Activated gamma-delta T cell treated with anti-CD3 and anti-CD28 coated beads, Interleukin-2, amount 50 U/mL, for 16 hours (primary cell): Measurements from ENCODE around the gene NCEH1.
A peak's percentile ranks its signal among the peaks of the same experiment; 100 is the strongest.
"Not testable (repeated sequence)": the region's sequence is repeated elsewhere in the genome, so short reads cannot be mapped to it uniquely, and the experiment has no call there.

Experiments
- DNase-seq: peaks from one replicate; pipeline ENCODE4 v3.0.0-alpha.2; 2020; ENCODE audit warnings: low read depth

Gene NCEH1

DNA sequence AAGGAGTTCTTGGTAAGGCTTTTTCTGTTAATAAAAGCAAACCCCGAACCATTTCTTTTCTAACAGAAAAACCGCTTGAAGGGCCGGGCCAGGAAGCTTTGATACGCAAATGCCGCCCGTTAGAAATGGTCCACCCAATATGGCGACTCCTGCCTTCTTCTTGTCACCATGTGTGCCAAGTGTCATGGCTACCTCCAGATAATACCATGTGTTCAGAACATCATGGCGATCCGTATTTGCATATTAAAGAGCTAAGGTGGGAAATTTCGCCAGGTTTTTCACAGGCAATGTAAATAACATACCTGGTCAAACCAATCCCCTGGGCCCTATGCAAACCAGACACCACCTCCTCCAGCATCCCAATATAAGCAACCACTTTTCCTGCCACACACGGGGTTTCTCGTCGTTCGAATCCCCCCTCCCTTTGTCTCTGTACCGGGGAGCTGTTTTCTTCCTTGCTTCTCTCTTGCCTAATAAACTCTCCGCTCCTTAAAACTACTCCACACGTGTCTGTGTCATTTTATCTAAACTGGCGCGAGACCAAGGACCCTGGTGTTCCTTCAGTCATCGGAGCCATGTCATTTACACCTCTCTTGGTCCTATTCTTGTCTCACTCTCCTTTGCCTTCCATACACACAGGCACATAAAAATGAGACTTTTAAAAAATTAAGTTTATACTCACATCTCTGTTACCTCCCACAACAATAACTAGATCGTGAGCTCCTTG lies 34.5 kb downstream of the NCEH1 start:
- DNase-seq: no peak

DNA sequence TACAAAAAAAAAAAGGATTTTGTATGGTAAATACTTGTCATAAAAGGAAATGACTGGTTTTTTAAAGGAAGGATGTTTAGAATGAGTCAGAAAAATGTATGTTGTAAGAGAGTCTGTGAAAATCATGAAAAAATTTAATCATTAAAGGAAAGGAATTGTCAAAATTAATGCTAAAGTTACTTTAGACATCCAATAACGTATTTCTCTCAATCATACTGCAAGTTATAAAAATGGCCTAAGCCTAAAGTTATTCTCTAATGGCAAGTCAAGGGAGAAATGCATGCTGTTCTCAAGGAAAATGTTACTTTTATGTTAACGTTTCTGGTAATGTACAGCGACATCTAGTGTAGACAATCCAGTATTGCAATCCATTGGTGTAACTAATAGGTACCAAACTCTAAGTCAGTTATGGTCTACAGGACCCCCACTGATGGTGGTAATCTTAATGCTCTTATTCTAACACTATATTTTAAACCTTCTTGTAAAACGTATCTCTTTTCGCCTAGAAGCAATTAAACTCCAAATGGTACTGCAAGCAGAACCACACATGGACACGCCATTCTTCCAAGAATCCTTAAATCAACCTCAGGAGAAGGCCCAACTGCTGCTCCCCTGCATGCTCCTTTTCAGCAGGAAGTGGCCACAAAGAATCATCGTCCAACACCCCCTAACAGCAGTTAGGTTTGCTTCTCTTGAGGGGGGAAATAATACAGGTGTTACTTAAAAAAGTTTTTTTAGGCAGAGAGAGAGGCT lies 35.2 kb downstream of the NCEH1 start:
- DNase-seq: no peak

DNA sequence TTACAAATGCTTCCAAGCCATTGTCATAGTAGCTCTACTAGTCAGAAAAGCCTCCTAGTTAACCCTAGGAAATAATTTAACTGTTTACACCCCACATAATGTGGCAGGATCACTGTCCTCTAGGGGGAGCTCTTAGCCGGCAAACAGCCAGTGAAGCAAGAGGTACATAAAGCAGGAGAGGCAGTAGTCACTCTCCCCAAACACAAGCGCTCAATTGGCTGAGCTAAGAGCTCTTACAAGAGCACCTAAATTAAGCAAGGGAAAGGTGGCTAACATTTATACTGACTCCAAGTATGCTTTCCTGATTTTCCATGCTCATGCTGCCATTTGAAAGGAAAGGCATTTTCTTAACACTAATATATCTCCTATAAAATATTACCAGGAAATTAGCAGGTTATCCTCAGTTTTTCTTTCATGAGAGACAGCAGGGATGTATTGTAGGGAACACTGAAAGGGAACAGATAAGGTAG lies 37.6 kb downstream of the NCEH1 start:
- peak; percentile 13 for DNase-seq

DNA sequence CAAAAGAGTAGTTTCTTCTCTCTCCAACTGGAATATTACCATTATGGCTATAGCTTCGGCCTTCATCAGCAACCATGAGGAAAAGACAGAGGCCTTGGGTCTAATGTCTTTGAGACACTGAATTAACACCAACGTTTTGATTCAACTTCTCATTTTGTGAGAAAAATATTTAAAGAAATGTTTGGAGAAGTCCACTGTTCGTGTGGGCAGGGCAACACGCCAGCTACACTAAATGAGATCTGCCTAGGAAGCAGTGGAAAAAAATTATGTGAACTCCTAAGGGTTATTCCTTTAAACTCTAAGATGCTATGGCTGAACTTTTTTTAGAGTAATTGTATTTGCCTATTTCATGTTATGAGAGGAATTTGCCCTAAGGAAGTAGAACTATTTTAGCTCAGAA lies 41.8 kb downstream of the NCEH1 start:
- no peak for DNase-seq

- DNase-seq: peak; percentile 68
Observed at GRCh38 chr3:172666873-172667694, 43.8 kb downstream of the NCEH1 start.

DNA sequence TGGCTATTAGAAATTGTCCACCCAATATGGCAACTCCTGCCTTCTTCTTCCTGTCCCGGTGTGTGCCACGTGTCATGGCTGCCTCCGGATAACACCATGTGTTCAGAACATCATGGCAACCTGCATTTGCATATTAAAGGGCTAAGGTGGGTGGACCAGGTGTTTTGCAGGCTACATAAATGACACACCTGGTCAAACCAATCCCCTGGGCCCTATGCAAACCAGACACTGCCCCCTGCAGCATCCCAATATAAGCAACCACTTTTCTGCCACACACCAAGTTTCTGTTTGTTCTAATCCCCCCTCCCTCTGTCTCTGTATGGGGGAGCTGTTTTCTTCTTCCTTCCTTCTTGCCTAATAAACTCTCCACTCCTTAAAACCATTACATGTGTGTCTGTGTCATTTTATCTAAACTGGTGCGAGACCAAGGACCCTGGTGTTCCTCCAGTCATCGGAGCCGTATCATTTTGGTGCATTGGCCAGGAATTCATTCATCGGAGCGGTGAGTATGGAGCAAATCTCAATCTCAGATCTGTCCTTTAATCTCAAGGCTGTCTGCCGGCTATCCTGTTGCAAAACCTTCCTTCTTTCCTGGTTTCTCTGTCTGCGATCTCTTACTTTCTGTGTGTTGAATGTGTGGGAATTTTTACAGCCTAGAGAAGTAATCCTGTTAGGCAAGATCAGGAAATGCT lies 44.5 kb downstream of the NCEH1 start:
- DNase-seq: no peak

- DNase-seq: not testable (repeated sequence)
Observed at GRCh38 chr3:172665510-172665909, 45.4 kb downstream of the NCEH1 start.

GRCh38 chr3:172660421-172660820 lies 50.4 kb downstream of the NCEH1 start:
- DNase-seq: not testable (repeated sequence)

GRCh38 chr3:172659246-172660002 lies 51.4 kb downstream of the NCEH1 start:
- no peak for DNase-seq

DNA sequence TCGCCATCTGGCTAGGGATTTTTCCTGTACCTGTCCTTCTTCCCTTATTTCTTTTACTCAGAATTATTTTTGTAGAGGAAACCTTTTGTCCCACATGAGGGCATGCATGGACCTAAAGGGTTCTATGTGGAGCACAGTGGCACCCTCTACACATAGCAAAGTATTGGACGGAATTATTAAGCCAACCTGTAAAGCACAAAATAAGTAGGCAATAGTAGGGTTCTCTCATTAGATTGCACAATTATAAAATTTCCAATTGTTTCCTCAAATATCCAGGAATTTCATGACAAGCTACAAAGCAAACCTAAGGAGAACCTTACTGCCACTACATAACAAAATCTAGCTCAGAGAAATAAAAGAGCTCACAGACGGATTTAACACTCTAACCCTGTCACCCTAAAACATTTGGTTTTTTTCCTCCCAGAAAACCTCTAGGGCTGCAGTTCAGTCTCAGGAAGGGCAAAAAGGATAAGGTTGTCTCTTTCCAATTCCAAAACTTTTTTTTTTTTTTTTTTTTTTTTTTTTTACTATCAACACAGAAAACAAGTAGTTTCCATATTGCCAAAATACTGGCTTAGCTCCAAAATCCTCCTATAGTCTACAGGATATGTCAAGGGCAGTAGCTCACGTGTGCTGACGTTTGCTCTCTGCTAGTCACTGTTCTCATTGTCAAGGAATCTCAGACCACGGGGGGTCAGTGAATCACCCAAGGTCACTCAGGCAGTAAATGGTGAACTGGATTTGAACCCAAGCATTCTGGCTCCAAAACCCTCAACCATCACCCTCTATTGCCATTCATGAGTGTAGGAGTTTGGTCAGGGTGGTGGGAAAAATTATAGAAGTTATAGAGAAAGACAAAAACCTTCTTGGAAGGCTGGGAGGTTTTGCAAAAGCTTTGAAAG lies 52.3 kb downstream of the NCEH1 start:
- DNase-seq: no peak

DNA sequence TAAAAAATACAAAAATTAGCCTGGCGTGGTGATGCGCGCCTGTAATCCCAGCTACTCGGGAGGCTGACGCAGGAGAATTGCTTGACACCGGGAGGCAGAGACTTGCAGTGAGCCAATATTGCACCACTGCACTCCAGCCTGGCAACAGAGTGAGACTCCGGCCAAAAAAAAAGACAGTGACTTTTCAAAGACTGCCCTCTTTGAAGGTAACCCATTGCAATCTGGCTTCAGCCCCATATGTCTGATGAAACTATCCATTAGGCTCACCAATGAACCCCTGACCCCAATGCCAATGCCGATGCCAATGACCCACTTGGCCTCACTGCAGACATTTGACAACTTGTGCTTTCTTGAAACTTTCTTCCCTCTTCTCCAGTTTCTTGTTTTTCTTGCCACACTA lies 54.3 kb downstream of the NCEH1 start:
- DNase-seq: no peak

DNA sequence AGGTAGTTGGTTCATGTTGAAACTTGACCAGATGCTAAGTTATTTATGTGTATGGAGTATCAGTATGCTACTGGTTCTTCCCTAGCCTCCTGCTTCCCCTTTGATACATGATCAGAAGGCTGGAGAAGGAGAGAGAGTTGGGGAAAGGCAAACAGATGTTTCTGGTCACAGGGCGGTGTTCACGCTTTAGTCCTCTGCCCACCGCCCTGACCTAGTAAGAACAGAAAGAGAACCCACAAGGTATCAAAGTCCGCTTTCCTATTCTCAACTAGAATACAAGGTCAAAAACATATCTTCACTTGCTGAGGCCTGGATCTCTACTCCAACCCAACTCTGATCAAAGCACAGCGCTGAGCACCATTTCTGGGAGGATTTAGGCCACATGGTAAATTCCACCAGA lies 55.5 kb downstream of the NCEH1 start:
- no peak for DNase-seq

- no peak for DNase-seq
Observed at GRCh38 chr3:172654470-172654869, 56.4 kb downstream of the NCEH1 start.

GRCh38 chr3:172653004-172653572 lies 57.8 kb downstream of the NCEH1 start:
- DNase-seq: no peak

DNA sequence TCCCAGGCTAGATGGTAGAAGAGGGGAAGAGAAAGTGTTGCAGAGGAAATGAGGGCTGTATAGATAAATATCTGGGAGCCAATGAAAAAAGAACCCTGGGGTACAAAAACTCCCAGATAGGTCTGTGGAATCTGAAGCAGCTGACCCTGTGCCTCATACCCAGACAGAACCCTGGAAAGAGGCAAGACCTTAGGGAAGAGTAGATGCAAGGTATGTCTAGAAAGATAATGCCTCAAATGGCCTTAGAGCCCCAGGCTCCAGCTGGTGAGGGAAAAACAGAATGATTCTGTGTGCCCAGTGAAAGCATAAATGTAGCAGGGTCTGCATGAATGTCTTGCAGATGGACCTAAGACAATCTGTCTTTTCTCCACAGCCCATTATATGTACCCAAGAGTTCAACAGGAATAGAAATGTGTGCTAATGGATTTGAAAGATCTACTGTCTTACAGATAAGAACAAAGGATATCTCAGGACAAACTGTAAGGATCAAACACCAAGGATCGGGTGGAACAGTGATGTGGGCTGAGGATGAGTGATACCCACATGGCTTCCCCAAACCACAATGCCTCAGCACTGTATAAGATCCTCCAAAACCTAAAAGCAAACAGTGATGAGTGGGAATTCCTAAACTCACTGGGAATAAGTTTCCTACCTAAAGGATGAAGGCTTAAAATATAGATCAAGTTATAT lies 58.8 kb downstream of the NCEH1 start:
- DNase-seq: no peak

- no peak for DNase-seq
Observed at GRCh38 chr3:172649987-172650386, 60.9 kb downstream of the NCEH1 start.

DNA sequence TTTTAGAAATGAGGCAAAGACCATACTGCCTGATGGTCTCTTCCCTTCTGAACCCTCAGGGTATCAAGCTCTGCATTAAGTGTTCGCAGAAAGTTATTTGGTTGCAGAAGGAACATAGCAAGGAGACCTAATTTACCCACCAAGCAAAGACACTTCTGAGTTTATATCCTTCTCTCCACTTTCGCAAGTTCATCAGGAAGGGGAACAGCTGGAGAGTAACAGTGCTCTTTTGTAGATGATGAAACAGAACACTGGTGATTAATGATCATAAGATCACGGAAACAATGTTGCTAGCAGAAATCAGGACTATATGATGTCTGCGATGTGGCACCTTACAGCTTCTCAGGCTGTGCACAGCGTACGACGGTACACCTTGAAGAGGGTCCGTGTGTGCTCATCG lies 62.1 kb downstream of the NCEH1 start:
- DNase-seq: no peak

- no peak for DNase-seq
Observed at GRCh38 chr3:172647823-172648222, 63.0 kb downstream of the NCEH1 start.

GRCh38 chr3:172647080-172647479 lies 63.8 kb downstream of the NCEH1 start:
- DNase-seq: no peak
